Measurements from ENCODE around the gene RAD51B.
A peak's percentile ranks its signal among the peaks of the same experiment; 100 is the strongest.

Gene RAD51B

GRCh38 chr14:68463705-68464374 is 644.3 kb downstream of the RAD51B start:
- DNase-seq (ENCODE audit: low read depth in 2 of 2) = no peak

- DNase-seq (ENCODE audit: low read depth in 2 of 2) = no peak
Observed at GRCh38 chr14:68464711-68465110, 645.1 kb downstream of the RAD51B start.

GRCh38 chr14:68466491-68466977 is 647.0 kb downstream of the RAD51B start:
- peak; percentile 87 for DNase-seq (ENCODE audit: low read depth in 2 of 2)

GRCh38 chr14:68467425-68467824 is 647.8 kb downstream of the RAD51B start:
- DNase-seq (ENCODE audit: low read depth in 2 of 2) = no peak

GRCh38 chr14:68468437-68469207 is 649.0 kb downstream of the RAD51B start:
- DNase-seq (ENCODE audit: low read depth in 2 of 2) = peak; percentile 44 to 49

- no peak for DNase-seq (ENCODE audit: low read depth in 2 of 2)
Observed at GRCh38 chr14:68469208-68469713, 649.7 kb downstream of the RAD51B start.

GRCh38 chr14:68470361-68470760 is 650.8 kb downstream of the RAD51B start:
- no peak for DNase-seq (ENCODE audit: low read depth in 2 of 2)

- DNase-seq (ENCODE audit: low read depth in 2 of 2) = no peak
Observed at GRCh38 chr14:68471029-68471963, 651.7 kb downstream of the RAD51B start.

- no peak for DNase-seq (ENCODE audit: low read depth in 2 of 2)
Observed at GRCh38 chr14:68471964-68472508, 652.5 kb downstream of the RAD51B start.

GRCh38 chr14:68473069-68473468 is 653.5 kb downstream of the RAD51B start:
- DNase-seq (ENCODE audit: low read depth in 2 of 2) = no peak

- no peak for DNase-seq (ENCODE audit: low read depth in 2 of 2)
Observed at GRCh38 chr14:68473794-68474193, 654.2 kb downstream of the RAD51B start.

GRCh38 chr14:68474741-68475140 is 655.2 kb downstream of the RAD51B start:
- no peak for DNase-seq (ENCODE audit: low read depth in 2 of 2)

- no peak for DNase-seq (ENCODE audit: low read depth in 2 of 2)
Observed at GRCh38 chr14:68475802-68476201, 656.2 kb downstream of the RAD51B start.

GRCh38 chr14:68476212-68477109 is 656.9 kb downstream of the RAD51B start:
- DNase-seq (ENCODE audit: low read depth in 2 of 2) = peak; percentile 99

GRCh38 chr14:68477110-68477455 is 657.5 kb downstream of the RAD51B start:
- no peak for DNase-seq (ENCODE audit: low read depth in 2 of 2)

GRCh38 chr14:68477461-68478085 is 658.0 kb downstream of the RAD51B start:
- no peak for DNase-seq (ENCODE audit: low read depth in 2 of 2)

- no peak for DNase-seq (ENCODE audit: low read depth in 2 of 2)
Observed at GRCh38 chr14:68479247-68479646, 659.7 kb downstream of the RAD51B start.

- DNase-seq (ENCODE audit: low read depth in 2 of 2) = no peak
Observed at GRCh38 chr14:68482018-68482417, 662.4 kb downstream of the RAD51B start.

- DNase-seq (ENCODE audit: low read depth in 2 of 2) = no peak
Observed at GRCh38 chr14:68482772-68483395, 663.3 kb downstream of the RAD51B start.
